Urinary bladder (tissue), 4 donors: ENCODE measurements around the gene SMIM44. TPM values are rescaled to one million over a fixed set of nuclear protein-coding genes. Genes with fewer than 3 reads are reported as not detected.
"Not testable (repeated sequence)": the region's sequence is repeated elsewhere in the genome, so short reads cannot be mapped to it uniquely, and the experiment has no call there.

Experiments used
- DNase-seq: peaks from one replicate; pipeline ENCODE4 v3.0.0-alpha.2; 2015; ENCODE audit errors: extremely low spot score
- H3K27ac ChIP-seq: one replicate; pipeline ENCODE4 v1.5.1; 2013; ENCODE audit warnings: low read depth, mild to moderate bottlenecking, moderate library complexity
- H3K36me3 ChIP-seq: one replicate; pipeline ENCODE4 v1.6.1; 2013; ENCODE audit warnings: mild to moderate bottlenecking, moderate library complexity; ENCODE audit not compliant: insufficient read depth
- H3K4me1 ChIP-seq: one replicate; pipeline ENCODE4 v1.6.1; 2013; ENCODE audit warnings: mild to moderate bottlenecking, moderate library complexity; ENCODE audit not compliant: insufficient read depth
- H3K4me3 ChIP-seq: one replicate; pipeline ENCODE4 v1.5.1; 2013; ENCODE audit warnings: low read depth, low read length
- WGBS: extraction: QIAGEN DNeasy Blood & Tissue Kit; methylation state at CpG from one replicate; pipeline ENCODE4 v1.1.7; 2013; 5-methylcytosine and 5-hydroxymethylcytosine counted together
- polyA plus RNA-seq: library from polyadenylated mRNA; stranded (reverse); fragments of 200-250 nt; gene quantifications from one replicate; pipeline ENCODE4 v1.2.3, GENCODE V29; 2013
- total RNA-seq: library from RNA; depleted of rRNA; stranded (reverse); fragments of >200 nt; gene quantifications from one replicate; pipeline ENCODE4 v1.2.3, GENCODE V29; 2014
- donor health status: healthy with polysubstance abuse.
- donor health status: healthy.

The SMIM44 gene
- total RNA-seq (not detected), polyA plus RNA-seq (not detected)

GRCh38 chr19:3483226-3483628, at the start of gene SMIM44:
TSS of gene SMIM44 (minus strand) at chr19:3483441. CDS start at chr19:3483403, 38 bp downstream.
- WGBS, result 64% methylated on average over 33 of the region's 33 CpGs
- no peaks in the 10 kb centered on the region for H3K36me3 ChIP-seq
- no peaks in the 10 kb centered on the region for H3K4me1 ChIP-seq
- DNase-seq, result no peak
- no peak within 1 kb of the TSS for H3K4me3 ChIP-seq
- H3K27ac ChIP-seq, result no peak within 1 kb of the TSS

GRCh38 chr19:3533033-3533432, 49.8 kb upstream of the SMIM44 start:
- Histone ChIP-seq H3K27ac (no peak overlapping the region), H3K4me1 (no peaks in the 10 kb centered on the region), H3K4me3 (no peak overlapping the region), H3K36me3 (peaks cover 7% of the 10 kb centered on the region)
- 92% methylated on average over 17 of the region's 17 CpGs for WGBS
- DNase-seq, result no peak

GRCh38 chr19:3532154-3532786, 49.0 kb upstream of the SMIM44 start:
- H3K36me3 ChIP-seq, result peaks cover 7% of the 10 kb centered on the region
- 95% methylated on average over 33 of the region's 33 CpGs for WGBS
- no peak for DNase-seq
- no peak overlapping the region for H3K4me3 ChIP-seq
- H3K27ac ChIP-seq, result no peak overlapping the region
- H3K4me1 ChIP-seq, result no peaks in the 10 kb centered on the region

GRCh38 chr19:3531716-3532115, 48.5 kb upstream of the SMIM44 start:
- WGBS, result 94% methylated on average over 29 of the region's 29 CpGs
- H3K36me3 ChIP-seq, result peaks cover 7% of the 10 kb centered on the region
- DNase-seq, result no peak

GRCh38 chr19:3530389-3530788, 47.1 kb upstream of the SMIM44 start:
- H3K4me3 ChIP-seq, result no peak overlapping the region
- H3K4me1 ChIP-seq, result no peaks in the 10 kb centered on the region
- WGBS, result 98% methylated on average over 12 of the region's 12 CpGs
- DNase-seq, result no peak
- peaks cover 7% of the 10 kb centered on the region for H3K36me3 ChIP-seq
- no peak overlapping the region for H3K27ac ChIP-seq

More at GRCh38 chr19:3531716-3532115, 48.5 kb upstream of the SMIM44 start:
- Histone ChIP-seq H3K4me1 (no peaks in the 10 kb centered on the region), H3K4me3 (no peak overlapping the region), H3K27ac (no peak overlapping the region)

GRCh38 chr19:3529299-3529698, 46.1 kb upstream of the SMIM44 start:
- not testable (repeated sequence) for H3K27ac ChIP-seq, H3K4me1 ChIP-seq, DNase-seq, H3K36me3 ChIP-seq, H3K4me3 ChIP-seq
- WGBS, result 98% methylated on average over 7 of the region's 7 CpGs

GRCh38 chr19:3528539-3529211, 45.4 kb upstream of the SMIM44 start:
- 99% methylated on average over 20 of the region's 20 CpGs for WGBS
- Histone ChIP-seq H3K36me3 (peaks cover 7% of the 10 kb centered on the region), H3K27ac (no peak overlapping the region), H3K4me3 (no peak overlapping the region), H3K4me1 (no peaks in the 10 kb centered on the region)
- no peak for DNase-seq

GRCh38 chr19:3528080-3528479, 44.8 kb upstream of the SMIM44 start:
- 98% methylated on average over 14 of the region's 14 CpGs for WGBS
- Histone ChIP-seq H3K4me3 (no peak overlapping the region), H3K4me1 (no peaks in the 10 kb centered on the region), H3K27ac (no peak overlapping the region), H3K36me3 (peaks cover 7% of the 10 kb centered on the region)
- DNase-seq, result no peak

- no peaks in the 10 kb centered on the region for H3K4me1 ChIP-seq
- H3K27ac ChIP-seq, result no peak overlapping the region
- H3K36me3 ChIP-seq, result peaks cover 7% of the 10 kb centered on the region
- WGBS, result 98% methylated on average over 21 of the region's 21 CpGs
- DNase-seq, result no peak
- H3K4me3 ChIP-seq, result no peak overlapping the region
Measured at GRCh38 chr19:3527238-3527910, 44.1 kb upstream of the SMIM44 start.

- no peak for DNase-seq
- Histone ChIP-seq H3K27ac (no peak overlapping the region), H3K4me3 (no peak overlapping the region), H3K36me3 (peaks cover 3% of the 10 kb centered on the region), H3K4me1 (no peaks in the 10 kb centered on the region)
- 95% methylated on average over 28 of the region's 28 CpGs for WGBS
Measured at GRCh38 chr19:3526507-3527237, 43.4 kb upstream of the SMIM44 start.

- Histone ChIP-seq H3K27ac (no peak overlapping the region), H3K36me3 (no peaks in the 10 kb centered on the region), H3K4me1 (no peaks in the 10 kb centered on the region), H3K4me3 (no peak overlapping the region)
- no peak for DNase-seq
- WGBS, result 93% methylated on average over 20 of the region's 20 CpGs
Measured at GRCh38 chr19:3524904-3525451, 41.7 kb upstream of the SMIM44 start.

GRCh38 chr19:3524078-3524842, 41.0 kb upstream of the SMIM44 start:
- Histone ChIP-seq H3K4me1 (no peaks in the 10 kb centered on the region), H3K36me3 (no peaks in the 10 kb centered on the region), H3K4me3 (no peak overlapping the region), H3K27ac (no peak overlapping the region)
- DNase-seq, result no peak
- 94% methylated on average over 33 of the region's 33 CpGs for WGBS
